Subcutaneous abdominal adipose tissue (tissue), 5 donors: ENCODE results near the gene CCN2.

ENCODE experiments used
- H3K27ac ChIP-seq: one replicate; pipeline ENCODE4 v1.7.0; 2013; ENCODE audit warnings: low read depth, mild to moderate bottlenecking, inconsistent platforms, low read length, moderate library complexity
- H3K27me3 ChIP-seq, 5 donors: one replicate each; pipeline ENCODE4 v1.7.0; 2013; ENCODE audit warnings: low read length in 5 of 5, inconsistent platforms in 1 of 5; ENCODE audit not compliant: control insufficient read depth in 5 of 5, insufficient read depth in 4 of 5
- H3K36me3 ChIP-seq, 5 donors: one replicate each; pipeline ENCODE4 v1.7.0; 2013; ENCODE audit warnings: low read length in 5 of 5; ENCODE audit not compliant: control insufficient read depth in 5 of 5, insufficient read depth in 5 of 5
- H3K4me1 ChIP-seq, 5 donors: one replicate each; pipeline ENCODE4 v1.7.0; 2013; ENCODE audit warnings: low read length in 5 of 5, mild to moderate bottlenecking in 3 of 5, moderate library complexity in 1 of 5; ENCODE audit not compliant: control insufficient read depth in 5 of 5, insufficient read depth in 5 of 5
- H3K4me3 ChIP-seq, 5 donors: one replicate each; pipeline ENCODE4 v1.7.0; 2013; ENCODE audit warnings: low read length in 5 of 5, low read depth in 1 of 5
- H3K9ac ChIP-seq, 5 donors: one replicate each; pipeline ENCODE4 v1.7.0; 2013; ENCODE audit warnings: low read length in 5 of 5, mild to moderate bottlenecking in 4 of 5, moderate library complexity in 3 of 5
- H3K9me3 ChIP-seq, 5 donors: one replicate each; pipeline ENCODE4 v1.7.0; 2013; ENCODE audit warnings: low read length in 5 of 5; ENCODE audit not compliant: control insufficient read depth in 5 of 5
- donor health status: healthy.
- donor health status: healthy.
- donor health status: healthy.
- donor health status: healthy.
- donor health status: healthy.

The CCN2 gene

DNA sequence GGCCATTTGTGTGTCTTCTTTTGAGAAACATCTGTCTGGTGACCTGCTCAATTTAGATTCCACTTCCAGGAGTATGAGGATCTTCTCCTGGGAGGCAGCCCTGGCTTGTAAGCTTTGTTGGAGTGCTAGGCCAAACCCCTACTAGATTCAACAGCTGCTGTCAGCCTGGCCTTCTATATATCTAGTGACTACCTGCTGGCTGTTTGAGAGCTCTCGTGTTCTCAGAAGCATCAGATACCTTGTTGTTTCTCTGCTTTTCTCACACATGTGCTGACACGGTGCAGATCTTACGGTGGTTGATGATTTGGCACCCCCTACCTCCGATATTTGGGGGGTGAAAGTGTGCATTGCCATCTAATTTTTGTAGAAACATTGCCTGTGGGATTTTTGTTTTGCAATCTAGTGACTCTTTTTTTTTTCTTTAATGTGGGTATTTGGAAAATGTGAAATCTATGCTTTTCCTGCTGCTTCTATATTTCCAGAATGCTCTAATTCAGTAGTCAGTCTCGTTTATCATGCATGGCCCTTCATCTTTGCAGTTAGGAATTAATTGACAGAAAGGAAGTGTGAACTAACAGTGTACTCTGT lies 4.7 kb downstream of the CCN2 start:
- Histone ChIP-seq H3K9ac (no peak overlapping the region), H3K27me3 (no peaks in the 10 kb centered on the region), H3K4me3 (no peak overlapping the region), H3K27ac (no peak overlapping the region), H3K4me1 (peaks cover 4 to 24% (median 16%) of the 10 kb centered on the region in 5 donors), H3K9me3 (no peaks in the 10 kb centered on the region), H3K36me3 (peaks cover 0 to 10% (median 0%) of the 10 kb centered on the region in 5 donors)

DNA sequence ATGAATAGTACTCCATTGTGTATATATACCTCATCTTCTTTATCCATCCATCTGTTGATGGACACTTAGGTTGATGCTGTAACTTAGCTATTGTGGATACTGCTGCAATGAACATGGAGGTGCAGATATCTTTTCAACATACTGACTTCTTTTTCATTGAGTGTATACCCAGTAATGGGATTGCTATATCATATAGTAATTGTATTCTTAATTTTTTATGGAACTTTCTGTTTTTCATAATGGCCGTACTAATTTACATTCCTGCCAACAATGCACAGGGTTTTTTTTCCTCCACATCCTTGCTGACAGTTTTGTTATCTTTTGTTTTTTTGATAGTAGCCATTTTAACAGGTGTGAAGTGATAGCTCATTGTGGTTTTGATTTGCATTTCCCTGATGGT lies 5.2 kb downstream of the CCN2 start:
- no peaks in the 10 kb centered on the region for H3K27me3 ChIP-seq
- no peaks in the 10 kb centered on the region for H3K9me3 ChIP-seq
- H3K4me3 ChIP-seq, result no peak overlapping the region
- H3K9ac ChIP-seq, result no peak overlapping the region
- H3K27ac ChIP-seq, result no peak overlapping the region
- H3K4me1 ChIP-seq, result peaks cover 4 to 24% (median 13%) of the 10 kb centered on the region in 5 donors
- peaks cover 0 to 10% (median 0%) of the 10 kb centered on the region in 5 donors for H3K36me3 ChIP-seq

- H3K27me3 ChIP-seq, result no peaks in the 10 kb centered on the region
- H3K36me3 ChIP-seq, result no peaks in the 10 kb centered on the region
- no peaks in the 10 kb centered on the region for H3K9me3 ChIP-seq
- peaks cover 0 to 13% (median 6%) of the 10 kb centered on the region in 5 donors for H3K4me1 ChIP-seq
- H3K9ac ChIP-seq, result no peak overlapping the region
- H3K27ac ChIP-seq, result peak overlapping the region; percentile 54
- H3K4me3 ChIP-seq, result no peak overlapping the region
These were observed 13.2 kb downstream of the CCN2 start for GRCh38 chr6:131937703-131938631.

GRCh38 chr6:131937226-131937625 lies 13.9 kb downstream of the CCN2 start:
- Histone ChIP-seq H3K36me3 (no peaks in the 10 kb centered on the region), H3K9me3 (no peaks in the 10 kb centered on the region), H3K4me3 (no peak overlapping the region), H3K4me1 (peaks cover 0 to 13% (median 6%) of the 10 kb centered on the region in 5 donors), H3K27me3 (no peaks in the 10 kb centered on the region), H3K27ac (peak overlapping the region; percentile 54), H3K9ac (no peak overlapping the region)

DNA sequence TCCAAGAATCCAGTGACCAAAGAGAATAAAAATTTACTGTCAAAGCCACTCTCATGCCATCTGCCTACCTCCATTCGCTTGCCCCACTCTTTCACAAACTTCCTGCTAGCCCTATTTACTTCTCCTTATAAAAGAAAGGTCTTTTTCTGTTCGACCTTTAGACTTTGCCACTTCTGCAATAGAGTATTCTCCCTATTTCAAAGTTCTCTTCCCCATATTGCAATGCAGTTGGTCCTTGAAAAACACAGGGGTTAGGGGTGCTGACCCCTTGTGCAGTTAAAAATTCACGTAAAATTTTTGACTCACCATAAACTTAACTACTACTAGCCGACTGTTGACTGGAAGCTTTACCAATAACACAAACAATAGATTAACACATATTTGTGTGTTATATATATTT lies 15.0 kb downstream of the CCN2 start:
- no peak overlapping the region for H3K9ac ChIP-seq
- H3K27me3 ChIP-seq, result peaks cover 0 to 2% (median 0%) of the 10 kb centered on the region in 5 donors
- no peaks in the 10 kb centered on the region for H3K36me3 ChIP-seq
- peaks cover 0 to 13% (median 6%) of the 10 kb centered on the region in 5 donors for H3K4me1 ChIP-seq
- H3K27ac ChIP-seq, result no peak overlapping the region
- no peaks in the 10 kb centered on the region for H3K9me3 ChIP-seq
- no peak overlapping the region for H3K4me3 ChIP-seq

- no peak overlapping the region for H3K4me3 ChIP-seq
- no peak overlapping the region for H3K9ac ChIP-seq
- no peaks in the 10 kb centered on the region for H3K9me3 ChIP-seq
- no peaks in the 10 kb centered on the region for H3K4me1 ChIP-seq
- no peak overlapping the region for H3K27ac ChIP-seq
- H3K36me3 ChIP-seq, result no peaks in the 10 kb centered on the region
- peaks cover 0 to 2% (median 0%) of the 10 kb centered on the region in 5 donors for H3K27me3 ChIP-seq
These were observed 20.0 kb downstream of the CCN2 start for GRCh38 chr6:131931063-131931750.

GRCh38 chr6:131929976-131930375 lies 21.2 kb downstream of the CCN2 start:
- no peak overlapping the region for H3K27ac ChIP-seq
- no peak overlapping the region for H3K9ac ChIP-seq
- peaks cover 0 to 2% (median 0%) of the 10 kb centered on the region in 5 donors for H3K27me3 ChIP-seq
- H3K4me3 ChIP-seq, result no peak overlapping the region
- H3K36me3 ChIP-seq, result no peaks in the 10 kb centered on the region
- H3K9me3 ChIP-seq, result no peaks in the 10 kb centered on the region
- peaks cover 0 to 5% (median 0%) of the 10 kb centered on the region in 5 donors for H3K4me1 ChIP-seq

- Histone ChIP-seq H3K4me1 (peaks cover 0 to 5% (median 0%) of the 10 kb centered on the region in 5 donors), H3K9me3 (no peaks in the 10 kb centered on the region), H3K27me3 (peaks cover 0 to 2% (median 0%) of the 10 kb centered on the region in 5 donors)
These were observed 21.9 kb downstream of the CCN2 start for GRCh38 chr6:131929264-131929663.

DNA sequence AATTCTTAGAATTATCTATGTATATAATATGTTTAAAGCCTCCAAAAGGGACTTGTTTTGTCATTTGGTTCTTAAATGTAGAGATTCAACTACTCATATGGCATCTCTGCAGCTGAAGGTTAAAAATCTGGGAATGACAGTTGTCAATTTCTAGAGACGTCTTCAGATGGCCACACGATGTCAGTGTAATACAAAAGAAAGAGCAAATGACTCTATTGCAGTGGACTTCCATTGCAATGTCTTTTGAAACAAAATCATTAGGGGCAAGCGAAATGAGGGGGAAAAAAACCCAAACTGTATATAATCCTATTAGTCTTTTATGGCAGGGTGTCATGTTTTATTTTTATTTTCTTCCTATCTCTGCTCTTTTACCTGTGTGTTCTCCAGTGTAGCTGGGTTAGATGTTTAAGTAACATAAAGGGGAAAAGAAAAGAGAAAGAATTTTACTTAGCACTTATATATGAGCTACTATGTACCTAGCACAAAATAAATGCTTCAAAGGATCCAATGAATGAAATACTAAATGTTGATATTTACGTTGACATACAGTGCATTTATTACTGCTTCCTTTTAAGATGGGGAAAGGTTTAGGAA lies 26.2 kb downstream of the CCN2 start:
- Histone ChIP-seq H3K27me3 (no peaks in the 10 kb centered on the region), H3K27ac (no peak overlapping the region), H3K9ac (no peak overlapping the region), H3K9me3 (peaks cover 5 to 16% (median 8%) of the 10 kb centered on the region in 5 donors), H3K4me1 (peaks cover 0 to 5% (median 0%) of the 10 kb centered on the region in 5 donors), H3K36me3 (no peaks in the 10 kb centered on the region), H3K4me3 (no peak overlapping the region)

More at GRCh38 chr6:131929264-131929663, 21.9 kb downstream of the CCN2 start:
- Histone ChIP-seq H3K36me3 (no peaks in the 10 kb centered on the region), H3K4me3 (no peak overlapping the region), H3K27ac (no peak overlapping the region), H3K9ac (no peak overlapping the region)
